HG03175 (cell line): ENCODE data around the gene C2CD2L.
"Not testable (repeated sequence)": the region's sequence is repeated elsewhere in the genome, so short reads cannot be mapped to it uniquely, and the experiment has no call there.

Experiments used
- ATAC-seq: cut with Tn5 transposase; IDR thresholded peaks from one replicate; pipeline ENCODE4 v1.9.1; 2021; ENCODE audit warnings: mild to moderate bottlenecking, moderate library complexity; ENCODE audit not compliant: unreplicated experiment

Gene C2CD2L

DNA sequence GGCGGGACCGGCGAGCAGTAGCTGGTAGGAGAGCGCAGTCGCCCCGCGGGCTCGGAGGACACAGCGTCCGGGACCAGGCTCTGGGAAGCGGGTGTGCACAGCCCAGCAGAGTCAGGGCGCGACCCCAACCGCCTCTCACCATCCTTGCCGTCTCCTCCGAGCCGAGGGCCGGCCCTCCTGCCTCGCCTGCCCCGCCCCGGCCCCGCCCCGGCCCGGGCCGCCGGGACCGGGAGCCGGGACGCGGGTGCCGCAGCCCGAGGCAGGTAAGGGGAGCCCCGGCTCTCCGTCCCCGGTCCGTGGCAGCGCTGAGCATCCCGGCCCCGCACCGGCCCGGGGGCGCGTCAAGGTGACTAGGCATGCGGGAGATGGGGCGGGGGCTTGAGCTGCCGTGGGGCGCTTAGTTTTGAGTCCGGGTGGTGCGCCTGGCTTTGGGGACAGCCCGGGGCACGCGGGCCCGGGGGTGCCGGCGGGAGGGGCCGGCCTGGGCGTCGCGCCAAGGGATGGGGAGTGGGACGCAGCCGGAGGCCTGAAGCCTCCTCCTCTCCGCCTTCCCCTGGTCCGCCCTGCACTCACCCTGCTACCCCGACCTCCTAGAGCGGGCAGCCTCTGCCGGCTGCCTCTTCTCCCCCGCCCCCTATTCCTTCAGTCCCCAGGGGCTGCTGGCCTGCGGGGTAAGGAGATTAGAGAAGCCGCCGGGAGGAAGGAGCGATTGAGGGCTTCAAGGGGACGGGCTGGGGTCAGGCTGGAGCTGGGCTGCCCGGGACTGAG lies 42.1 kb downstream of the C2CD2L start, which contains the start of gene ABCG4:
TSS of gene ABCG4 (plus strand) at position 35 of the 768 bp plus-strand sequence. CDS start 914 bp downstream, outside the sequence.
- no peak for ATAC-seq

DNA sequence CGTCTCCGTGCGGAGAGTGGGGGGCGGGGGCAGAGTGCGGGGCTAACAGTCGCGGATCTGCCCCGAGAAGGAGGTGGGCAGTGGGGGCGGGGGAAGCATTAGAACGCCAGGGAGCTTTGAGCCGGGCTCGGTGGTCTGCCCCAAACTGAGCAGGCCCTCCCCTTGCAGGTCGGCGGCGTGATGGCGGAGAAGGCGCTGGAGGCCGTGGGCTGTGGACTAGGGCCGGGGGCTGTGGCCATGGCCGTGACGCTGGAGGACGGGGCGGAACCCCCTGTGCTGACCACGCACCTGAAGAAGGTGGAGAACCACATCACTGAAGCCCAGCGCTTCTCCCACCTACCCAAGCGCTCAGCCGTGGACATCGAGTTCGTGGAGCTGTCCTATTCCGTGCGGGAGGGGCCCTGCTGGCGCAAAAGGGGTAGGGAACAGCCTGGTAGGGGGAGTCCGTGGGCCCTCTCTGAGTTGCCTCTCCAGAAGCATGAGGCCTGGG lies 42.7 kb downstream of the C2CD2L start:
- no peak for ATAC-seq

DNA sequence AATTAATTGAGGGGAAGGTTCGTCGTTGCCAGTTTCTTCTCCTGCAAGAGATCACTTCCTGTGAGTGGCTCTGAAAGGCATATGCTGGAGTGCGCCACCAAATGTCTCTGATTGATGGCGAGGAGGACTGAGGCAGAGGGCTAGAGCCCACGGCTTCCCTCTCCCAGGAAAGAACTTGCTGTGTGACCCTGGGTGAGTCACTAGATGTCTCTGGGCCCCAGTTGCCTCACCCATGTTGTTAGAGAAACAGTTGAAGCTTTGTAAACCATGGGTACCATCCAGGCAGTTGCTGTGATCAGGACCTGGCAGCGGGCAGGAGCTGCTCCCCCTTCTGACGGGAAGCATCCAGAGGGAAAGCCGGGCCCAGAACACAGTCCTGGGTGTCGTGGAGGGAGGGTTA lies 44.9 kb downstream of the C2CD2L start:
- ATAC-seq, result no peak

DNA sequence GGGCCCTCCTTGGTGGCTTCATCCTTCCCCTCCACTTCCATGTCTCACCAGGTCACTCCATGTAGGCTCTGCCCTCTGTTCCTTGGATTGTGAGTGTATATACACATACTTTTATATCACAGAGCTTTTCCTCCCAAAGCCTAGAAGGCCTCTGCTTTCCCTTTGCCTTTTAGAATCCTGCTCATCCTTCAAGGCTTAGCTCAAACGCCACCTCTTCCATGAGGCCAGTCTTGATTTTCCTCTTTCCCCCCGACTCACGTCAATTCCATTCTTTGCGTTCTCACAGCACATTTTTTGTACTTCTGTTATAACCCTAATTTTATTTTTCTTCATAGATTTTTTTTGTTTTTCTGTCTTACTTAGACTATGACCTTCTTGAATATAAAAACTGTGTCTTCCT lies 45.5 kb downstream of the C2CD2L start:
- ATAC-seq, result no peak

DNA sequence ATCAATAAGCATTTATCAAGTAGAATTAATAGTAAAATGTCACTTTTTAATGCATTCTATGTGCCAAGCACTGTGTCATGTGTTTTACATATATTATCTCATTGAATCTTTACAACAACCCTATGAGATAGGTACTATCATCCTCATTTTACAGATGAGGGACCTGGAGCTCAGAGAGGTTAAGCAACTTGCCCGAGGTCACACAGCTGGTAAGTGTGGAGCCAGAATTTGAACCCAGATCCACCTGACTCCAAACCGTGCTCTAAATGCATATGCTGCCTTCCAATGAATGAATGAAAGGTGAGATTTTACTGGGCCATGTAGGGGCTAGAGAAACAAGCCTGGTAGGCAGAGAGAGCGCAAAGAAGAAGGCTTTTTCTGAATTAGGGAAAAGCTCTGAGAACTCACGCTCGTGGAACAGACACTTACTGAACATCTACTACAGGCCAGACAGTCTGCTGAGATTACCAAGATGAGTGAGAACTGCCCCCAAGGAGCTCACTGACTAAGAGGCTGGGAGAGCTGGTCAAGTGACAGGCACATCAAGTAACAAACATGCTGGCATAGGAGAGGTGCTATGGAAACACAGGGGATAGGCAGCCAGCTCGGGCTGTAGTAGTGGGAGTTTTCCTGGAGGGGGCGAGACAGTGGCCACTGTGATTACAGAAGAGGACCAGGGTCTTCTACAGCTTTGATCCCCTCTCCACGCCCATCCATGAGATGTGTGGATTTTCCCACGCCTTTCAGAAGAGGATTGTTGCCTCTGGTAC lies 46.1 kb downstream of the C2CD2L start:
- no peak for ATAC-seq

DNA sequence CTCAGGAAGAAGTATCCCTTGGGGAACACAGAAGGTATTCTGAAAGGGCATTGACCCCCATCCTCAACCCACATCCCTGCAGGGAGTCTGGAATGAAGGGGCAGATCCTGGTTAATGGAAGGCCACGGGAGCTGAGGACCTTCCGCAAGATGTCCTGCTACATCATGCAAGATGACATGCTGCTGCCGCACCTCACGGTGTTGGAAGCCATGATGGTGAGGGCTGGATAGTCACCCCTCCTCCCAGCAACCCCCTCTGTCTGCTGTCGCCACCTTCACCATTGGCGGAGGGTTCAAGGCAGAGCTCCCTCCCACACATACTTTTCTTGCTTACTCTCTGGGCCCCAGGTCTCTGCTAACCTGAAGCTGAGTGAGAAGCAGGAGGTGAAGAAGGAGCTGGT lies 47.0 kb downstream of the C2CD2L start:
- no peak for ATAC-seq

DNA sequence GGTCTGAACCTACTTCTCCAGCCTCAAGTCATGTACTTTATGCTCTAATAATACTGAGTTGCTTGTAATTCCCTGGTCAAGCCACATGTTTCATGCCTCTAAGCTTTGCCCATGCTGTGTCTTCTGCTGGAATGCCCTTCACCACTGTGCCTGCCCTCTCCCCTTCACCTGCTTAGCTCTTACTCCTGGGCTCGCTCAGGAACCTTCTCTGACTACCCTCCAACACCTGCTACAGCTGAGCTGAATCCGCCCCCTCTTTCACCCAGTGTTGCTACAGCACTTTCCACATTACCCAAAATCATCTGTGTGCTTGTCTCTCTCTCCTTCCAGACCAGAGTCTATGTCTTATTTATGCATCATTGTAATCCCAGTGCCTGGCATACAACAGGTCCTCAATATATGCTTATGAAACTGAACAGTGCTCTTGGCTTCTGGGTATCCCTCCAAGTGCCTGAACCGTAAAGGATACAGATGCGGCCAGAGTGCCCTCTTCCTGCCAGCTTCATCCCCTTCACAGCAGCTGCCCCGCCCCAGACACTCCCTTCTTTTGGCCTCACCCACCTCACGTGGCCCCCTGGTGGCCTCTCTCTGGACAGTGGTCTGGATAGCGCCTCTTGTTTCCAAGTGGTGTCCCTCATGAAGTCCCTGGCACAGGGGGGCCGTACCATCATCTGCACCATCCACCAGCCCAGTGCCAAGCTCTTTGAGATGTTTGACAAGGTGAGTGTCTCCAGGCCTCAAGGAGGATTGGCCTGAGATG lies 48.8 kb downstream of the C2CD2L start:
- ATAC-seq, result no peak

DNA sequence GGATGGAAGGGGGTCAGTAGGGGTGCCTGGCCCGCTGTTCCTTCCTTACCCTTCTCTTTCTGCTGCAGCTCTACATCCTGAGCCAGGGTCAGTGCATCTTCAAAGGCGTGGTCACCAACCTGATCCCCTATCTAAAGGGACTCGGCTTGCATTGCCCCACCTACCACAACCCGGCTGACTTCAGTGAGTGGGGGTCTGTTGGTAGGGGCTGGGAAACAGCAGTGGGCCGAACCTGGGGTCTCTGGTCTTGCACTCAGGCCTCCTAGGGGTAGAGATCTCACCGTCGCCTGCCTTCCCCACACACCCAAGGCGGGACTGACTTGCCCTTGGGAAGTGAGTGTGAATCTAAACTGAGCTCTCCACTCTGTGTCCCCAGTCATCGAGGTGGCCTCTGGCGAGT lies 49.4 kb downstream of the C2CD2L start:
- no peak for ATAC-seq

DNA sequence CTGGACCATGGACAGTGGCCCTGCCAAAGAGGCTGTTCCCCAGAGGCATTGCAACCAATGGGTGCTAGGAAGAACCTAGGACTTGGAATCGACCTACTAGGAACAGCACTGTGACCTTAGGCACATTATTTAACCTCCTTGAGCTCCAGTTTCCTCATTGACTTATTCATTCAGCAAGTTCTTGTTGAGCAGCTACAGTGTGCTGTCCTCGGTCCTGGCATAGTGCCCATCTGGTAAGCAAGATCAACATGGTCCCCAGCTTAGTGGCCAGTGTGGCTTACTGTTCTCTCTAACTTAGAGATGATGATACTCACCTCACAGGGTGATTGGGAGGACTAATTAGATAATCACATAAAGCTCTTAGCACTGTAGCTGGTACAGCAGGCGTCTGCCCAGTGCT lies 49.9 kb downstream of the C2CD2L start:
- no peak for ATAC-seq

DNA sequence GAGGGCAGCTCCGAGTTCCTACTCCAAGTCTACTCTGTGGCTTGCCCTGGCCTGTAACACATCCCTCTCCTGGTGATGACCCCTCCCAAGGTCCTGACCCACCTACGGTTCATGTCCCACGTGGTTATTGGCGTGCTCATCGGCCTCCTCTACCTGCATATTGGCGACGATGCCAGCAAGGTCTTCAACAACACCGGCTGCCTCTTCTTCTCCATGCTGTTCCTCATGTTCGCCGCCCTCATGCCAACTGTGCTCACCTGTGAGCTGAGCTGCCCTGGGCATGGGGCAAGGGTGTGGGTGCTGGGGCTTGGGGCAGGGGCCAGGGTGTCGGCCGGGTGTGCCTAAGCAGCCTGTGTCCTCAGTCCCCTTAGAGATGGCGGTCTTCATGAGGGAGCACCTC lies 51.3 kb downstream of the C2CD2L start:
- no peak for ATAC-seq

DNA sequence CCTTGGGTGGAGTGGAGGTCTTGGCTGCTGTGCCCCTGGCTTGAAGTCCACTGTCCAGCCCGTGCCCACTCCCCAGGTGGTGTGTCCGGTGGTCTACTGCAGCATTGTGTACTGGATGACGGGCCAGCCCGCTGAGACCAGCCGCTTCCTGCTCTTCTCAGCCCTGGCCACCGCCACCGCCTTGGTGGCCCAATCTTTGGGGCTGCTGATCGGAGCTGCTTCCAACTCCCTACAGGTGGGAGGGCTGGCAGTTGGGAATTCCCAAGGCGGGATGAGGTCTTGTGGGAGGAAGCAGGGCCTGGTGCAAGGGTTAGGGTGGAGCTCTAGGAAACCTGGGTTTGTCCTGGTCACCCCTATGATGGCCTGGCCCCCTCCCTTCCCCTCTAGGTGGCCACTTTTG lies 53.0 kb downstream of the C2CD2L start:
- ATAC-seq, result no peak

DNA sequence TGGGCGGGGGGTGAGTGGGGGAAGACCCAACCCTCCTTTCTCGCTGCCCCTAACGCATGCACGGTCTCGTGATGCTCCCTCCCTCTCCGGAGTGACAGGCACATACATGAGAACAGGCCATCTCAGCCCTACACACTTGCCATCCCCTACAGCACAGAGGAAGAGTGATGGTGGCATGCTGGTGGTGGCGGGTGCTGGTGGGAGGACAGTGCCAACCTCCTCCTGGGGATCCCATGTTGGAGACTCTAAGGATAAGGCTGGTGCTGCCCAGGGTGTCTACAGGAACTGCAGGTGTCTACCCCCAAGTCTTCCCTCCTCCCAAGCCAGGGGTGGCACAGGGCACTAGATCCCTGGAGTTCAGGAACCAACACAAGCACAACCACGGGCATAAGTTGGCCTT lies 54.7 kb downstream of the C2CD2L start:
- no peak for ATAC-seq

DNA sequence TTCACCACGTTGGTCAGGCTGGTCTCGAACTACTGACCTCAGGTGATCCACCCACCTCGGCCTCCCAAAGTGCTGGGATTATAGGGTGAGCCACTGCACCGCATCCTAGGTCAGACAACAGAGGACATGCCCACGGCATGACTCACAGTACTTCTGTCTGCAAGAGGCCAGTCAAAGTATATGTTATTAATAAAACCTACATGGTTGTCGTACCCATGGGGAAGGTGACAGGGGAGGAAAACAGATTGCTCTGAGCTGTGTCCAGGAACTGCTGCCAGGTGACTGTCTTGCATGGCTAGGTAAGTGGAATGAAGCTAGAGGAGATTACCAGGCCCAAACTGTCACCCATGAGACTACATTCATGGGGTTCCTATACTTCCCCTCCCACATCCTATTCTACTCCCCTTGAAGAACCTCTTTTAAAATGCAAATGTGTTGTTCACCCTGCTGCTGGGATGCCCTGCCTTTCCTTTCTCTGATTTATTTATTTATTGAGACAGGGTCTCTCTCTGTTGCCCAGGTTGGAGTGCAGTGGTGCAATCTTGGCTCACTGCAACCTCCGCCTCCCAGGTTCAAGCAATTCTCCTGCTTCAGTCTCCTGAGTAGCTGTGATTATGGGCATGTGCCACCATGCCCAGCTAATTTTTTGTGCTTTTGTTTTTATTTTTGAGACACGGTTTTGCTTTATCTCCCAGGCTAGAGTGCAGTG lies 59.4 kb downstream of the C2CD2L start:
- no peak for ATAC-seq

DNA sequence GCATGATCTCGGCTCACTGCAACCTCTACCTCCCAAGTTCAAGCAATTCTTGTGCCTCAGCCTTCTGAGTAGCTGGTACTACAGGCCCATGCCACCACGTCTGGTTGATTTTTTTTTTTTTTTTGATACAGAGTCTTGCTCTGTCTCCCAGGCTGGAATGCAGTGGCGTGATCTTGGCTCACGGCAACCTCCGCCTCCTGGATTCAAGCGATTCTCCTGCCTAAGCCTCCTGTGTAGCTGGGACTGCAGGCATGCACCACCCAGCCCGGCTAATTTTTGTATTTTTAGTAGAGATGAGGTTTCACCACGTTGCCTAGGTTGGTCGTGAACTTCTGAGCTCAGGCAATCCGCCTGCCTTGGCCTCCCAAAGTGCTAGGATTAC lies 59.9 kb downstream of the C2CD2L start:
- ATAC-seq, result not testable (repeated sequence)

DNA sequence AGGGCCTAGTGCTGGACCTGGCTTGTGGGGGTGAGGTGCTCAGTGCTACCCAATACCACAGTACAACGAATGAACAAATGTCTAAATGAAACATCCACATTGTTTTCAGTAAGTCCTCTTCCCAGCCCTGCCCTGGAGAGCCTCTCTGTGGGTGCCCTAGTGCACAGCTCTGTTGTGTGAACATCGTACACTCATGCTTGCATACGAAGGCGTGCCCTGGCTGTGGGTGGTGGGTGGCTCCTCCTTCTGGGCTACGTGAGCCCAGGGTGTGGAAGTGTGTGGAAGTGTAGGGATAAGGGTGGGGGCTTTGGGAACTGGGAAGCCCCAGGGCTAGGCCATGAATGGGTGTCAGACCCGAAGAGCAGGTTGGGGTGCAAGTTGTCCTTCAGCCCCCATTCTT lies 60.8 kb downstream of the C2CD2L start:
- no peak for ATAC-seq
